HEK293 (cell line): ENCODE measurements around the gene HSPA2.

Source experiments
- GLI4 ChIP-seq: fragments of 450-650 bp; formaldehyde crosslinking; IDR thresholded peaks from 2 replicates; pipeline ENCODE4 v1.5.1; 2016; ENCODE audit warnings: missing biosample characterization, missing genetic modification characterization
- GLIS1 ChIP-seq: fragments of 450-650 bp; formaldehyde crosslinking; IDR thresholded peaks from 2 replicates; pipeline ENCODE4 v1.5.1; 2016; ENCODE audit warnings: missing biosample characterization, missing genetic modification characterization
- KLF1 ChIP-seq: fragments of 450-650 bp; formaldehyde crosslinking; IDR thresholded peaks from 2 replicates; pipeline ENCODE4 v1.5.1; 2016; ENCODE audit warnings: missing biosample characterization, missing genetic modification characterization
- KLF9 ChIP-seq: fragments of 450-650 bp; formaldehyde crosslinking; IDR thresholded peaks from 2 replicates; pipeline ENCODE4 v1.5.1; 2016; ENCODE audit warnings: missing biosample characterization, missing genetic modification characterization, low read depth
- ZBTB1 ChIP-seq: fragments of 450-650 bp; formaldehyde crosslinking; IDR thresholded peaks from 2 replicates; pipeline ENCODE4 v1.5.1; 2016; ENCODE audit warnings: missing biosample characterization, missing genetic modification characterization
- ZBTB17 ChIP-seq: fragments of 450-650 bp; formaldehyde crosslinking; IDR thresholded peaks from 2 replicates; pipeline ENCODE4 v1.5.1; 2016; ENCODE audit warnings: missing biosample characterization, missing genetic modification characterization
- ZBTB48 ChIP-seq: fragments of 450-650 bp; formaldehyde crosslinking; IDR thresholded peaks from 2 replicates; pipeline ENCODE4 v1.5.1; 2016; ENCODE audit warnings: missing biosample characterization, missing genetic modification characterization
- ZNF10 ChIP-seq: fragments of 450-650 bp; formaldehyde crosslinking; IDR thresholded peaks from 2 replicates; pipeline ENCODE4 v1.5.1; 2017; ENCODE audit warnings: missing biosample characterization, missing genetic modification characterization
- ZNF175 ChIP-seq: fragments of 450-650 bp; formaldehyde crosslinking; IDR thresholded peaks from 2 replicates; pipeline ENCODE4 v1.5.1; 2016; ENCODE audit warnings: missing biosample characterization, missing genetic modification characterization
- ZNF23 ChIP-seq: fragments of 450-650 bp; formaldehyde crosslinking; IDR thresholded peaks from 2 replicates; pipeline ENCODE4 v1.5.1; 2016; ENCODE audit warnings: missing biosample characterization, missing genetic modification characterization, borderline replicate concordance
- ZNF24 ChIP-seq: fragments of 450-650 bp; formaldehyde crosslinking; IDR thresholded peaks from 2 replicates; pipeline ENCODE4 v1.5.1; 2016; ENCODE audit warnings: missing biosample characterization, missing genetic modification characterization
- ZNF302 ChIP-seq: fragments of 450-650 bp; formaldehyde crosslinking; IDR thresholded peaks from 2 replicates; pipeline ENCODE4 v1.5.1; 2016; ENCODE audit warnings: missing biosample characterization, missing genetic modification characterization, low read depth
- ZNF501 ChIP-seq: fragments of 450-650 bp; formaldehyde crosslinking; IDR thresholded peaks from 2 replicates; pipeline ENCODE4 v1.5.1; 2016; ENCODE audit warnings: missing biosample characterization, missing genetic modification characterization
- ZNF544 ChIP-seq: fragments of 450-650 bp; formaldehyde crosslinking; IDR thresholded peaks from 2 replicates; pipeline ENCODE4 v1.5.0; 2017; ENCODE audit warnings: missing biosample characterization, missing genetic modification characterization
- ZNF76 ChIP-seq: fragments of 450-650 bp; formaldehyde crosslinking; IDR thresholded peaks from 2 replicates; pipeline ENCODE4; 2016; ENCODE audit warnings: low read depth, missing biosample characterization, missing genetic modification characterization, borderline replicate concordance
- TF ChIP-seq, protein P1 (sequence below): fragments of 450-650 bp; formaldehyde crosslinking; IDR thresholded peaks from 2 replicates; pipeline ENCODE4 v1.5.1; 2016; ENCODE audit warnings: missing biosample characterization, missing genetic modification characterization, borderline replicate concordance
- TF ChIP-seq, protein P2 (sequence below): fragments of 450-650 bp; formaldehyde crosslinking; IDR thresholded peaks from 2 replicates; pipeline ENCODE4 v1.5.1; 2016; ENCODE audit warnings: missing biosample characterization, missing genetic modification characterization
- TF ChIP-seq, protein P3 (sequence below): fragments of 450-650 bp; formaldehyde crosslinking; IDR thresholded peaks from 2 replicates; pipeline ENCODE4; 2016; ENCODE audit warnings: missing biosample characterization, missing genetic modification characterization
- TF ChIP-seq, protein P4 (sequence below): fragments of 450-650 bp; formaldehyde crosslinking; IDR thresholded peaks from 2 replicates; pipeline ENCODE4 v1.5.1; 2016; ENCODE audit warnings: missing biosample characterization, missing genetic modification characterization, low read depth
- TF ChIP-seq, protein P5 (sequence below): fragments of 450-650 bp; formaldehyde crosslinking; IDR thresholded peaks from 2 replicates; pipeline ENCODE4 v1.5.1; 2017; ENCODE audit warnings: missing biosample characterization, missing genetic modification characterization
- TF ChIP-seq, protein P6 (sequence below): fragments of 450-650 bp; formaldehyde crosslinking; IDR thresholded peaks from 2 replicates; pipeline ENCODE4 v1.5.1; 2016; ENCODE audit warnings: missing biosample characterization, missing genetic modification characterization
- TF ChIP-seq, protein P7 (sequence below): fragments of 450-650 bp; formaldehyde crosslinking; IDR thresholded peaks from 2 replicates; pipeline ENCODE4 v1.5.1; 2016; ENCODE audit warnings: missing biosample characterization, missing genetic modification characterization, low read depth

HSPA2 gene

DNA sequence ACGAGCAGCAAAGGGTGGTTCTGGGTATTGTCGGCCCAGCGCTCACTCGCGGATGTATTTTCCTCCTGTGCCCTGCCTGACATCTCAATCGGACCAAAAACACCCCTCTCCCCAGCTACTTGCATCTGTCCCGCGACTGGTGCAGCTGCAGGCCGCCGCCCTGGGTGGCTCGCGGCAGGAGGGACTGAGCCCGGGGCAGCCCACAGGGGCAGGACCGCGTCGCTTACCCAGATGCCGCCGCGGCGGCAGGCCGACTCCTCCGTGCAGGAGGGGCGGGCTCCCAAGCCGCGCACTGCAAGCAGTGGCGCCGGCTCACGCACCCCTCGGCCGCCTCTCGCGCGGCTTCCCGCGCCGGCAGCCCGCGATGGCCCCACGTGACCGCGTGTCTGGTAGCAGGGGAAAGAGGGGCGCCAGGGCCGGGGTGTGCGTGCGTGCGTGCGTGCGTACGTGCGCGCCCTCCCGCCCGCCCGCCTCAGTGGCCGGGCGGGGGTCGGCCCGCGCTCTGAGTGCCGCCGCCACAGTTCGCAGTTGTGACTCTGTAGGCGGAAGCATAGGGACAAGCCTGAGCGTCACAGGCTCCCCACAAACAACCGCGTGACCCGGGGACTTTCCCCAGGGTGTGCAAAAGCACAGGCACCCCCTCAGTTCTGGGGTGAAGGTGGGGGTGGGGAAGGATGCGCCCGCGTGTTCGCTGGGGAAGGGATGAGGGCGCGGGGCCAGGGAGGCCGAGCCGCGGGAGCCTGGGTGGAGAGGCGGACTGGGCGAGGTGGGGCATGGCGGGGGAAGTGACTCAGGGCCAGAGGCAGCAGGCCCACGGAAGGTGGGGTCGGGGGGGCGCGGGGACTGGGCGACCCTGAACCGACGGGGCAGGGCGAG, 36.9 kb upstream of the HSPA2 start, which contains the start of gene ZBTB25 (continued):
- TF ChIP-seq, protein P1, sequence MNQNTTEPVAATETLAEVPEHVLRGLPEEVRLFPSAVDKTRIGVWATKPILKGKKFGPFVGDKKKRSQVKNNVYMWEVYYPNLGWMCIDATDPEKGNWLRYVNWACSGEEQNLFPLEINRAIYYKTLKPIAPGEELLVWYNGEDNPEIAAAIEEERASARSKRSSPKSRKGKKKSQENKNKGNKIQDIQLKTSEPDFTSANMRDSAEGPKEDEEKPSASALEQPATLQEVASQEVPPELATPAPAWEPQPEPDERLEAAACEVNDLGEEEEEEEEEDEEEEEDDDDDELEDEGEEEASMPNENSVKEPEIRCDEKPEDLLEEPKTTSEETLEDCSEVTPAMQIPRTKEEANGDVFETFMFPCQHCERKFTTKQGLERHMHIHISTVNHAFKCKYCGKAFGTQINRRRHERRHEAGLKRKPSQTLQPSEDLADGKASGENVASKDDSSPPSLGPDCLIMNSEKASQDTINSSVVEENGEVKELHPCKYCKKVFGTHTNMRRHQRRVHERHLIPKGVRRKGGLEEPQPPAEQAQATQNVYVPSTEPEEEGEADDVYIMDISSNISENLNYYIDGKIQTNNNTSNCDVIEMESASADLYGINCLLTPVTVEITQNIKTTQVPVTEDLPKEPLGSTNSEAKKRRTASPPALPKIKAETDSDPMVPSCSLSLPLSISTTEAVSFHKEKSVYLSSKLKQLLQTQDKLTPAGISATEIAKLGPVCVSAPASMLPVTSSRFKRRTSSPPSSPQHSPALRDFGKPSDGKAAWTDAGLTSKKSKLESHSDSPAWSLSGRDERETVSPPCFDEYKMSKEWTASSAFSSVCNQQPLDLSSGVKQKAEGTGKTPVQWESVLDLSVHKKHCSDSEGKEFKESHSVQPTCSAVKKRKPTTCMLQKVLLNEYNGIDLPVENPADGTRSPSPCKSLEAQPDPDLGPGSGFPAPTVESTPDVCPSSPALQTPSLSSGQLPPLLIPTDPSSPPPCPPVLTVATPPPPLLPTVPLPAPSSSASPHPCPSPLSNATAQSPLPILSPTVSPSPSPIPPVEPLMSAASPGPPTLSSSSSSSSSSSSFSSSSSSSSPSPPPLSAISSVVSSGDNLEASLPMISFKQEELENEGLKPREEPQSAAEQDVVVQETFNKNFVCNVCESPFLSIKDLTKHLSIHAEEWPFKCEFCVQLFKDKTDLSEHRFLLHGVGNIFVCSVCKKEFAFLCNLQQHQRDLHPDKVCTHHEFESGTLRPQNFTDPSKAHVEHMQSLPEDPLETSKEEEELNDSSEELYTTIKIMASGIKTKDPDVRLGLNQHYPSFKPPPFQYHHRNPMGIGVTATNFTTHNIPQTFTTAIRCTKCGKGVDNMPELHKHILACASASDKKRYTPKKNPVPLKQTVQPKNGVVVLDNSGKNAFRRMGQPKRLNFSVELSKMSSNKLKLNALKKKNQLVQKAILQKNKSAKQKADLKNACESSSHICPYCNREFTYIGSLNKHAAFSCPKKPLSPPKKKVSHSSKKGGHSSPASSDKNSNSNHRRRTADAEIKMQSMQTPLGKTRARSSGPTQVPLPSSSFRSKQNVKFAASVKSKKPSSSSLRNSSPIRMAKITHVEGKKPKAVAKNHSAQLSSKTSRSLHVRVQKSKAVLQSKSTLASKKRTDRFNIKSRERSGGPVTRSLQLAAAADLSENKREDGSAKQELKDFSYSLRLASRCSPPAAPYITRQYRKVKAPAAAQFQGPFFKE = 0 out of 2 replicates have a peak, but pooled peaks have one; percentile 73
- TF ChIP-seq ZNF544 (tag by site-specific recombination) (no peak), ZNF23 (tag by site-specific recombination) (no peak), ZNF10 (tag by site-specific recombination) (peak; percentile 52; the same call in 1 of the 2 replicates), ZBTB17 (tag by site-specific recombination) (0 out of 2 replicates have a peak, but pooled peaks have one; percentile 5), ZNF501 (tag by site-specific recombination) (peak; percentile 80), ZNF302 (tag by site-specific recombination) (no peak), GLI4 (tag by site-specific recombination) (peak; percentile 79; the same call in 1 of the 2 replicates), ZNF24 (tag by site-specific recombination) (0 out of 2 replicates have a peak, but pooled peaks have one; percentile 19), ZBTB48 (peak; percentile 62), GLIS1 (tag by site-specific recombination) (peak; percentile 83), ZBTB1 (tag by site-specific recombination) (0 out of 2 replicates have a peak, but pooled peaks have one; percentile 0), KLF1 (peak; percentile 80; the same call in 1 of the 2 replicates), KLF9 (peak; percentile 44; the same call in 1 of the 2 replicates), ZNF76 (tag by site-specific recombination) (peak; percentile 87), ZNF175 (tag by site-specific recombination) (no peak)
- TF ChIP-seq, protein P2, sequence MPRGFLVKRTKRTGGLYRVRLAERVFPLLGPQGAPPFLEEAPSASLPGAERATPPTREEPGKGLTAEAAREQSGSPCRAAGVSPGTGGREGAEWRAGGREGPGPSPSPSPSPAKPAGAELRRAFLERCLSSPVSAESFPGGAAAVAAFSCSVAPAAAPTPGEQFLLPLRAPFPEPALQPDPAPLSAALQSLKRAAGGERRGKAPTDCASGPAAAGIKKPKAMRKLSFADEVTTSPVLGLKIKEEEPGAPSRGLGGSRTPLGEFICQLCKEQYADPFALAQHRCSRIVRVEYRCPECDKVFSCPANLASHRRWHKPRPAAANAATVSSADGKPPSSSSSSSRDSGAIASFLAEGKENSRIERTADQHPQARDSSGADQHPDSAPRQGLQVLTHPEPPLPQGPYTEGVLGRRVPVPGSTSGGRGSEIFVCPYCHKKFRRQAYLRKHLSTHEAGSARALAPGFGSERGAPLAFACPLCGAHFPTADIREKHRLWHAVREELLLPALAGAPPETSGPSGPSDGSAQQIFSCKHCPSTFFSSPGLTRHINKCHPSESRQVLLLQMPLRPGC (tag by site-specific recombination) = 0 out of 2 replicates have a peak, but pooled peaks have one; percentile 42
- TF ChIP-seq, protein P3, sequence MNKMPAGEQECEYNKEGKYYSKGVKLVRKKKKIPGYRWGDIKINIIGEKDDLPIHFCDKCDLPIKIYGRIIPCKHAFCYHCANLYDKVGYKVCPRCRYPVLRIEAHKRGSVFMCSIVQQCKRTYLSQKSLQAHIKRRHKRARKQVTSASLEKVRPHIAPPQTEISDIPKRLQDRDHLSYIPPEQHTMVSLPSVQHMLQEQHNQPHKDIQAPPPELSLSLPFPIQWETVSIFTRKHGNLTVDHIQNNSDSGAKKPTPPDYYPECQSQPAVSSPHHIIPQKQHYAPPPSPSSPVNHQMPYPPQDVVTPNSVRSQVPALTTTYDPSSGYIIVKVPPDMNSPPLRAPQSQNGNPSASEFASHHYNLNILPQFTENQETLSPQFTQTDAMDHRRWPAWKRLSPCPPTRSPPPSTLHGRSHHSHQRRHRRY (tag by site-specific recombination) = no peak
- TF ChIP-seq, protein P4, sequence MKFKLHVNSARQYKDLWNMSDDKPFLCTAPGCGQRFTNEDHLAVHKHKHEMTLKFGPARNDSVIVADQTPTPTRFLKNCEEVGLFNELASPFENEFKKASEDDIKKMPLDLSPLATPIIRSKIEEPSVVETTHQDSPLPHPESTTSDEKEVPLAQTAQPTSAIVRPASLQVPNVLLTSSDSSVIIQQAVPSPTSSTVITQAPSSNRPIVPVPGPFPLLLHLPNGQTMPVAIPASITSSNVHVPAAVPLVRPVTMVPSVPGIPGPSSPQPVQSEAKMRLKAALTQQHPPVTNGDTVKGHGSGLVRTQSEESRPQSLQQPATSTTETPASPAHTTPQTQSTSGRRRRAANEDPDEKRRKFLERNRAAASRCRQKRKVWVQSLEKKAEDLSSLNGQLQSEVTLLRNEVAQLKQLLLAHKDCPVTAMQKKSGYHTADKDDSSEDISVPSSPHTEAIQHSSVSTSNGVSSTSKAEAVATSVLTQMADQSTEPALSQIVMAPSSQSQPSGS (tag by site-specific recombination) = no peak
- TF ChIP-seq, protein P5, sequence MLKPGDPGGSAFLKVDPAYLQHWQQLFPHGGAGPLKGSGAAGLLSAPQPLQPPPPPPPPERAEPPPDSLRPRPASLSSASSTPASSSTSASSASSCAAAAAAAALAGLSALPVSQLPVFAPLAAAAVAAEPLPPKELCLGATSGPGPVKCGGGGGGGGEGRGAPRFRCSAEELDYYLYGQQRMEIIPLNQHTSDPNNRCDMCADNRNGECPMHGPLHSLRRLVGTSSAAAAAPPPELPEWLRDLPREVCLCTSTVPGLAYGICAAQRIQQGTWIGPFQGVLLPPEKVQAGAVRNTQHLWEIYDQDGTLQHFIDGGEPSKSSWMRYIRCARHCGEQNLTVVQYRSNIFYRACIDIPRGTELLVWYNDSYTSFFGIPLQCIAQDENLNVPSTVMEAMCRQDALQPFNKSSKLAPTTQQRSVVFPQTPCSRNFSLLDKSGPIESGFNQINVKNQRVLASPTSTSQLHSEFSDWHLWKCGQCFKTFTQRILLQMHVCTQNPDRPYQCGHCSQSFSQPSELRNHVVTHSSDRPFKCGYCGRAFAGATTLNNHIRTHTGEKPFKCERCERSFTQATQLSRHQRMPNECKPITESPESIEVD (tag by site-specific recombination) = no peak
- TF ChIP-seq, protein P6, sequence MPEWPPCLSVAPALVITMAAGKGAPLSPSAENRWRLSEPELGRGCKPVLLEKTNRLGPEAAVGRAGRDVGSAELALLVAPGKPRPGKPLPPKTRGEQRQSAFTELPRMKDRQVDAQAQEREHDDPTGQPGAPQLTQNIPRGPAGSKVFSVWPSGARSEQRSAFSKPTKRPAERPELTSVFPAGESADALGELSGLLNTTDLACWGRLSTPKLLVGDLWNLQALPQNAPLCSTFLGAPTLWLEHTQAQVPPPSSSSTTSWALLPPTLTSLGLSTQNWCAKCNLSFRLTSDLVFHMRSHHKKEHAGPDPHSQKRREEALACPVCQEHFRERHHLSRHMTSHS = no peak
- TF ChIP-seq, protein P7, sequence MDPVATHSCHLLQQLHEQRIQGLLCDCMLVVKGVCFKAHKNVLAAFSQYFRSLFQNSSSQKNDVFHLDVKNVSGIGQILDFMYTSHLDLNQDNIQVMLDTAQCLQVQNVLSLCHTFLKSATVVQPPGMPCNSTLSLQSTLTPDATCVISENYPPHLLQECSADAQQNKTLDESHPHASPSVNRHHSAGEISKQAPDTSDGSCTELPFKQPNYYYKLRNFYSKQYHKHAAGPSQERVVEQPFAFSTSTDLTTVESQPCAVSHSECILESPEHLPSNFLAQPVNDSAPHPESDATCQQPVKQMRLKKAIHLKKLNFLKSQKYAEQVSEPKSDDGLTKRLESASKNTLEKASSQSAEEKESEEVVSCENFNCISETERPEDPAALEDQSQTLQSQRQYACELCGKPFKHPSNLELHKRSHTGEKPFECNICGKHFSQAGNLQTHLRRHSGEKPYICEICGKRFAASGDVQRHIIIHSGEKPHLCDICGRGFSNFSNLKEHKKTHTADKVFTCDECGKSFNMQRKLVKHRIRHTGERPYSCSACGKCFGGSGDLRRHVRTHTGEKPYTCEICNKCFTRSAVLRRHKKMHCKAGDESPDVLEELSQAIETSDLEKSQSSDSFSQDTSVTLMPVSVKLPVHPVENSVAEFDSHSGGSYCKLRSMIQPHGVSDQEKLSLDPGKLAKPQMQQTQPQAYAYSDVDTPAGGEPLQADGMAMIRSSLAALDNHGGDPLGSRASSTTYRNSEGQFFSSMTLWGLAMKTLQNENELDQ = no peak
